Neural progenitor cell (in vitro differentiated cells): Measurements from ENCODE around the gene LPP. TPM values are rescaled to one million over a fixed set of nuclear protein-coding genes. Genes with fewer than 3 reads are reported as not detected.
A peak's percentile ranks its signal among the peaks of the same experiment; 100 is the strongest.

Experiments
- DNase-seq: peaks from one replicate; pipeline ENCODE4 v3.0.0-alpha.2; 2016; ENCODE audit warnings: low spot score
- H2AFZ ChIP-seq: fragments of 200-600 bp; sonication (generic); replicated peaks from 2 replicates; pipeline ENCODE4 v1.6.1; 2016; ENCODE audit warnings: antibody characterized with exemption
- H3F3A ChIP-seq: fragments of 200-600 bp; sonication (generic); 2 replicates; pipeline ENCODE4 v1.6.1; 2016; ENCODE audit warnings: antibody characterized with exemption, low read depth
- H3K27ac ChIP-seq: fragments of 200-600 bp; sonication (generic); 2 replicates; pipeline ENCODE4 v1.5.1; 2016; ENCODE audit warnings: mild to moderate bottlenecking
- H3K27me3 ChIP-seq: fragments of 200-600 bp; sonication (generic); 2 replicates; pipeline ENCODE4 v1.6.1; 2016; ENCODE audit warnings: mild to moderate bottlenecking, moderate library complexity
- H3K36me3 ChIP-seq: fragments of 200-600 bp; sonication (generic); 2 replicates; pipeline ENCODE4 v1.5.1; 2016
- H3K4me1 ChIP-seq: fragments of 200-600 bp; sonication (generic); 2 replicates; pipeline ENCODE4 v1.6.1; 2016; ENCODE audit warnings: mixed run types
- H3K4me2 ChIP-seq: fragments of 200-600 bp; sonication (generic); 2 replicates; pipeline ENCODE4 v1.6.1; 2016
- H3K4me3 ChIP-seq: fragments of 200-600 bp; sonication (generic); 2 replicates; pipeline ENCODE4 v1.5.1; 2016
- H3K79me2 ChIP-seq: fragments of 200-600 bp; sonication (generic); 2 replicates; pipeline ENCODE4 v1.6.1; 2016; ENCODE audit warnings: low read depth
- H3K9ac ChIP-seq: fragments of 200-600 bp; sonication (generic); 2 replicates; pipeline ENCODE4 v1.6.1; 2016
- H3K9me3 ChIP-seq: fragments of 200-600 bp; sonication (generic); 2 replicates; pipeline ENCODE4 v1.5.1; 2016; ENCODE audit warnings: low read depth
- H4K20me1 ChIP-seq: fragments of 200-600 bp; sonication (generic); 2 replicates; pipeline ENCODE4 v1.6.1; 2016; ENCODE audit warnings: low read depth
- H3K27ac Mint-ChIP-seq: 3 replicates; pipeline ENCODE4 v1.8.0; 2021; ENCODE audit warnings: mixed read lengths
- H3K27me3 Mint-ChIP-seq: 2 replicates; pipeline ENCODE4 v1.8.0; 2022; ENCODE audit warnings: low read depth, mild to moderate bottlenecking, inconsistent platforms, moderate library complexity, mixed read lengths; ENCODE audit not compliant: insufficient read depth
- H3K36me3 Mint-ChIP-seq: 3 replicates; pipeline ENCODE4 v1.8.0; 2021; ENCODE audit warnings: mixed read lengths
- H3K4me1 Mint-ChIP-seq: 3 replicates; pipeline ENCODE4 v1.8.0; 2021; ENCODE audit warnings: mixed read lengths
- H3K4me3 Mint-ChIP-seq: 3 replicates; pipeline ENCODE4 v1.8.0; 2021; ENCODE audit warnings: mild to moderate bottlenecking, moderate library complexity, mixed read lengths
- H3K9me3 Mint-ChIP-seq: 3 replicates; pipeline ENCODE4 v1.8.0; 2020; ENCODE audit warnings: mixed read lengths
- EZH2 ChIP-seq: fragments of 200-600 bp; sonication (generic); IDR thresholded peaks from 2 replicates; pipeline ENCODE4 v1.6.1; 2017; ENCODE audit warnings: antibody characterized with exemption, mild to moderate bottlenecking, moderate library complexity
- EZH2phosphoT487 ChIP-seq: fragments of 200-600 bp; sonication (generic); IDR thresholded peaks from 2 replicates; pipeline ENCODE4 v1.6.1; 2017; ENCODE audit warnings: antibody characterized with exemption
- total RNA-seq: library from RNA; depleted of rRNA; stranded (reverse); fragments of >200 nt; gene quantifications from 2 replicates; pipeline ENCODE4 v1.2.3, GENCODE V29; 2015; ENCODE audit warnings: low replicate concordance
- TF ChIP-seq, protein P1 (sequence below): fragments of 200-600 bp; sonication (generic); IDR thresholded peaks from 2 replicates; pipeline ENCODE4 v1.5.1; 2017; ENCODE audit warnings: antibody characterized with exemption, mild to moderate bottlenecking

Gene LPP
- total RNA-seq, 1 donor from 2014 or later = 18.9 TPM

DNA sequence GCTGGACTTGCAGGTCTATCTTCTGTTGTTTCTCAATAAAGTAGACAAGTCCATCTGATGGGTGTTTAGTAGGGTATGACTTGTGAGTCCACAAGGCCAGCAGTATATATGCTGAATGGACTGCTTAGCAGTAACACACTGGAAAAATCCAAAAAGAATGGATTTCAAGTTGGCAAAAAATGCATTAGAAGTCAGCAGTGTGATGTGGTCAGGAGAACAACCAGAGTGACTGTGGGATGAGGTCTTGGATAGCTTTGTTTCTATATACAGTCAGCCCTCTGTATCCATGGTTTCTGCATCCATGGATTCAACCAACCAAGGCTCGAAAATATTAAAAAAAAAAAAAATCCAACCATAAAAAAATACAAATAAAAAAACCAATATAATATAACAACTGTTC lies 55.8 kb downstream of the LPP start:
- TF ChIP-seq, protein P1, sequence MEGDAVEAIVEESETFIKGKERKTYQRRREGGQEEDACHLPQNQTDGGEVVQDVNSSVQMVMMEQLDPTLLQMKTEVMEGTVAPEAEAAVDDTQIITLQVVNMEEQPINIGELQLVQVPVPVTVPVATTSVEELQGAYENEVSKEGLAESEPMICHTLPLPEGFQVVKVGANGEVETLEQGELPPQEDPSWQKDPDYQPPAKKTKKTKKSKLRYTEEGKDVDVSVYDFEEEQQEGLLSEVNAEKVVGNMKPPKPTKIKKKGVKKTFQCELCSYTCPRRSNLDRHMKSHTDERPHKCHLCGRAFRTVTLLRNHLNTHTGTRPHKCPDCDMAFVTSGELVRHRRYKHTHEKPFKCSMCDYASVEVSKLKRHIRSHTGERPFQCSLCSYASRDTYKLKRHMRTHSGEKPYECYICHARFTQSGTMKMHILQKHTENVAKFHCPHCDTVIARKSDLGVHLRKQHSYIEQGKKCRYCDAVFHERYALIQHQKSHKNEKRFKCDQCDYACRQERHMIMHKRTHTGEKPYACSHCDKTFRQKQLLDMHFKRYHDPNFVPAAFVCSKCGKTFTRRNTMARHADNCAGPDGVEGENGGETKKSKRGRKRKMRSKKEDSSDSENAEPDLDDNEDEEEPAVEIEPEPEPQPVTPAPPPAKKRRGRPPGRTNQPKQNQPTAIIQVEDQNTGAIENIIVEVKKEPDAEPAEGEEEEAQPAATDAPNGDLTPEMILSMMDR = no peak
- TF ChIP-seq EZH2 (no peak), EZH2phosphoT487 (no peak)
- Histone ChIP-seq H3K27ac (no peak overlapping the region), H3K36me3 (no peaks in the 10 kb centered on the region), H3K4me3 (no peak overlapping the region), H3K79me2 (peaks cover 44% of the 10 kb centered on the region), H3K9ac (no peak overlapping the region), H2AFZ (no peak overlapping the region), H3K4me2 (no peak overlapping the region), H3K9me3 (no peaks in the 10 kb centered on the region), H3K27me3 (no peaks in the 10 kb centered on the region), H3F3A (peaks cover 15% of the 10 kb centered on the region), H4K20me1 (peaks cover 27% of the 10 kb centered on the region), H3K4me1 (peaks cover 21% of the 10 kb centered on the region)
- Mint-ChIP-seq H3K4me1 (peaks cover 42% of the 10 kb centered on the region), H3K36me3 (peaks cover 9% of the 10 kb centered on the region), H3K9me3 (no peaks in the 10 kb centered on the region), H3K27ac (peak overlapping the region; percentile 9), H3K27me3 (no peaks in the 10 kb centered on the region), H3K4me3 (no peak overlapping the region)
- DNase-seq = no peak

DNA sequence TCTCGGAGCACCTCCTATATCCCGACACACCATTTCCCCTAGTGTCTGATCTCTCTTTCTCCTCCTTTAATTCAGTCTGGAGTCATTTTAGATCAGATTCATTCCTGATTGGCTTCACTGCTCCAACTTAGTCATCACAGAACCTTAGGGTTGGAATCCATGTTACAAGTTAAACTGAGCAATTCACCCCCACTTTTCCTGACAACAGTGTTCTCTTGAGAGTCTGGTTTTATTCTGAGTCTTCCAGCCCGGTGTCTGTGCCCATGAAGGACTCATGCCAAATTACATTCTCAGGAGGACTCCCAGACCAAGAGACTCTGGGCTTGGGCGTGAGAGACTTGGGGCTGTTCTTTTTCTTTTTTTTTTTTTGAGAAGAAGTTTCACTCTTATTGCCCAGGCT lies 57.5 kb downstream of the LPP start:
- Histone ChIP-seq H3K4me1 (peaks cover 21% of the 10 kb centered on the region), H3K4me2 (no peak overlapping the region), H3K9me3 (no peaks in the 10 kb centered on the region), H3K27ac (no peak overlapping the region), H3F3A (peaks cover 15% of the 10 kb centered on the region), H3K4me3 (no peak overlapping the region), H3K9ac (no peak overlapping the region), H3K36me3 (no peaks in the 10 kb centered on the region), H2AFZ (no peak overlapping the region), H3K79me2 (peaks cover 33% of the 10 kb centered on the region), H3K27me3 (no peaks in the 10 kb centered on the region), H4K20me1 (peaks cover 17% of the 10 kb centered on the region)
- H3K27ac Mint-ChIP-seq = no peak overlapping the region
- H3K27me3 Mint-ChIP-seq = no peaks in the 10 kb centered on the region
- no peak overlapping the region for H3K4me3 Mint-ChIP-seq
- H3K4me1 Mint-ChIP-seq = peaks cover 37% of the 10 kb centered on the region
- H3K9me3 Mint-ChIP-seq = no peaks in the 10 kb centered on the region
- TF ChIP-seq EZH2phosphoT487 = no peak
- no peak for TF ChIP-seq EZH2
- TF ChIP-seq, protein P1 = no peak
- H3K36me3 Mint-ChIP-seq = peaks cover 6% of the 10 kb centered on the region
- no peak for DNase-seq

DNA sequence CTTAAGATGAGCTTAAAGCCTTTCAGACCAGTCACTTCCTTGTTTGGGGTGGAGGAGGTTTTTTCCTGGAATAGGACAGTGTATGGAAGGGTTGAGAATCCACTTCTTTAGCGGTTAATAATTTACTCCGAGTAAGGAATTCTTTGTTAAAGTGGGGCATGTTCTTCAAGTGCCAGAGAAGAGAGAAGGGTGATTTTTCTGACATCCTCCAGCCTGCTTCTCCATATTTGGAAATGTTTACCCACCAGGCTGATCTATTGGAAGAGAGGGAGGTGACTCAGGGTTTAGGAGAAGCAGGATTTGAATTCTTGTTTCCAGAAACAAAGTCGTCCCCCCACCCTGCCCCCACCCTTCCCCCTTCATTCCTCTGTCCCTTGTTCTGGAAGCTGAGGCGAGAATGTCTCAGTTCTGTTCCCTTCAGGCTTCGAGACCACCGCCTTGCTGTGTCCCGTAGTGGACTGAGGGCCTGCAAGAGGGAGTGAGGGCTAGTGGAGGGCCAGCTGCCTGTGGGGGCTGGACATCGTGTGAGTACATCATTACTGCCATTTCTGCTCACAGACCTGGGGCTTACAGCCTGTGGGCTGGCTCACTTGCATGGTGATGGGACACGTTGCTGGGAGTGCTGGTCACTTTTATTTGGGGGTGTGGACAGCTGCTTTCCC lies 58.5 kb downstream of the LPP start:
- H3K27ac ChIP-seq = peak overlapping the region; percentile 10
- DNase-seq = no peak
- H4K20me1 ChIP-seq = peaks cover 13% of the 10 kb centered on the region
- no peak overlapping the region for H3K4me3 ChIP-seq
- no peaks in the 10 kb centered on the region for H3K36me3 ChIP-seq
- H3K4me2 ChIP-seq = no peak overlapping the region
- peaks cover 28% of the 10 kb centered on the region for H3K79me2 ChIP-seq
- no peaks in the 10 kb centered on the region for H3K9me3 ChIP-seq
- peaks cover 6% of the 10 kb centered on the region for H3K36me3 Mint-ChIP-seq
- H3K27ac Mint-ChIP-seq = peak overlapping the region; percentile 47
- peaks cover 5% of the 10 kb centered on the region for H3K27me3 Mint-ChIP-seq
- no peaks in the 10 kb centered on the region for H3K27me3 ChIP-seq
- peaks cover 38% of the 10 kb centered on the region for H3K4me1 Mint-ChIP-seq
- no peak overlapping the region for H3K4me3 Mint-ChIP-seq
- no peak overlapping the region for H2AFZ ChIP-seq
- H3K9me3 Mint-ChIP-seq = no peaks in the 10 kb centered on the region
- peaks cover 12% of the 10 kb centered on the region for H3F3A ChIP-seq
- TF ChIP-seq EZH2phosphoT487 = no peak
- no peak for TF ChIP-seq EZH2
- TF ChIP-seq, protein P1 = no peak
- H3K9ac ChIP-seq = no peak overlapping the region
- H3K4me1 ChIP-seq = peaks cover 21% of the 10 kb centered on the region
